ENCODE data around the gene DLG5.
A peak's percentile ranks its signal among the peaks of the same experiment; 100 is the strongest.

The DLG5 gene

DNA sequence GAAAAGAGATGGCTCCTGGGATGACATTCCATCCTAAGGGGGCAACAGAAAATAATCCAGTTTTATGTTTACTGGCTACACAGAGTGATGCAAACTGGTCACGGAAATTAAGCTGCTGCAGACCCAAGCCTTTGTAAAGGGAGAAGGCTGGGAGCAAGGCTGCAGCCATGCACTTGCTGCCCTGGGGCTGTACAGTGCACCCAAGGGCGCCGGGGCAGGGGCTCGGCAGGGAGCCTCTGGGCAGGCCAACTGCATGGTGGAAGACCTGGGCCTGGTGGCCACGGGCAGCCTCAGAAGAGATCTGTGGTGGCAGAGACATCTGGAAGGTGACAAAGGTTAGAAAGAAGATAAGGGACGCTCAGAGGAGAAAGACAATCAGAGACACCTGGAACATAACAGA, 113.8 kb downstream of the DLG5 start:
- no peak overlapping the region for H3K23ac ChIP-seq (ENCODE audit: low read length in 2 of 2)
- no peak for DNase-seq
- H4K91ac ChIP-seq (ENCODE audit: low read length), result no peak overlapping the region
- no peak overlapping the region for H4K8ac ChIP-seq (ENCODE audit: low read length)
- H2BK5ac ChIP-seq (ENCODE audit: low read depth, low read length, poor library complexity, severe bottlenecking), result no peak overlapping the region
- no peak overlapping the region for H3K9ac ChIP-seq (ENCODE audit: low read length)
- H3K9me3 ChIP-seq (ENCODE audit: control insufficient read depth, low read length), result no peaks in the 10 kb centered on the region
- H3K18ac ChIP-seq (ENCODE audit: low read depth in 1 of 2, low read length in 2 of 2), result no peak overlapping the region
- no peak overlapping the region for H2AK5ac ChIP-seq (ENCODE audit: low read length, severe bottlenecking)
- no peak overlapping the region for H3K4me2 ChIP-seq (ENCODE audit: low read length, poor library complexity, severe bottlenecking)
- H2BK120ac ChIP-seq (ENCODE audit: low read depth, low read length), result no peak overlapping the region
- H2BK12ac ChIP-seq (ENCODE audit: low read length in 2 of 2), result no peak overlapping the region
- no peak overlapping the region for H3K4me3 ChIP-seq (ENCODE audit: insufficient read depth in 1 of 2, low read depth in 1 of 2, low read length in 2 of 2)
- no peak overlapping the region for H3K4ac ChIP-seq (ENCODE audit: low read depth in 1 of 2, low read length in 2 of 2)
- WGBS, result 97% methylated on average over 6 of the region's 6 CpGs
- no peak overlapping the region for H3K14ac ChIP-seq (ENCODE audit: low read length in 2 of 2)
- peaks cover 5% of the 10 kb centered on the region for H3K79me1 ChIP-seq (replicated peaks; ENCODE audit: low read length, poor library complexity, severe bottlenecking)
- H3K27ac ChIP-seq (ENCODE audit: low read length, poor library complexity, severe bottlenecking), result no peak overlapping the region
- H3K36me3 ChIP-seq (ENCODE audit: control insufficient read depth in 1 of 2, insufficient read depth in 2 of 2, low read depth in 1 of 2, low read length in 2 of 2), result peaks cover 86 to 94% of the 10 kb centered on the region in 2 experiments
- H3K27me3 ChIP-seq (ENCODE audit: control insufficient read depth in 1 of 2, insufficient read depth in 1 of 2, low read length in 2 of 2), result no peaks in the 10 kb centered on the region
- no peaks in the 10 kb centered on the region for H3K4me1 ChIP-seq (ENCODE audit: control insufficient read depth, insufficient read depth, low read depth, low read length)
- H2BK15ac ChIP-seq (ENCODE audit: low read depth, poor library complexity, severe bottlenecking), result no peak overlapping the region
- H2AFZ ChIP-seq (ENCODE audit: low read depth, low read length), result no peak overlapping the region

DNA sequence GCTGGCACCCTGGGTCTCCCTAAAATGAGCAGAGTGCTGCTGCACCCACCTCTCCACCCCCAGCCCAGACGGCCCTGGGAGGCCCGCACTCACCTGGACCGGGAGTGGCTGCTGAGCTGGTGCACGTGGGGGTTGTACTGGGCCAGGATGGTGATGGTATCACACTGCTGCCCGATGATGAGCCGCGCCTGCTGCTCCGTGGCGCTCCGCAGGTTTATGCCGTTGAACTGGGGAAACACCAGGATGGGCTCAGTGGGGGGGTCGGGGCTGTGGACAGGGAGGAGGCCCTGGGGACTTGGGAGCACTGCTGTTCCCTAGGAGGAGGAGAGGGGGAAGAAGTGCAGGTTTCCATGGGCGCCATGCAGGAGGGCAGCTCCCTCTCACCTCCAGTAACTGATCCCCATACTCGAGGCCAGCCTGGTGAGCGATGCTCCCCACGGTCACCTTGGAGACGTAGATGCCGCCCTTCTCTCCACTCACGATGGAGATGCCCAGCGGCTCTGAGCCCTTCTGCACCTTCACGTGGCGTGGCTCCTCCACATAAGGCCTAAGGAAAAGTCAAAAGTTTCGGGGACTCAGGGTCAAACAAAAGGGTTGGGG, 114.6 kb downstream of the DLG5 start:
- DNase-seq, result no peak
- Histone ChIP-seq H2AK5ac (ENCODE audit: low read length, severe bottlenecking) (no peak overlapping the region), H3K79me1 (replicated peaks; ENCODE audit: low read length, poor library complexity, severe bottlenecking) (peaks cover 5% of the 10 kb centered on the region), H3K4me3 (ENCODE audit: insufficient read depth in 1 of 2, low read depth in 1 of 2, low read length in 2 of 2) (no peak overlapping the region), H3K36me3 (ENCODE audit: control insufficient read depth in 1 of 2, insufficient read depth in 2 of 2, low read depth in 1 of 2, low read length in 2 of 2) (peaks cover 86 to 94% of the 10 kb centered on the region in 2 experiments), H3K27me3 (ENCODE audit: control insufficient read depth in 1 of 2, insufficient read depth in 1 of 2, low read length in 2 of 2) (no peaks in the 10 kb centered on the region), H3K23ac (ENCODE audit: low read length in 2 of 2) (no peak overlapping the region), H3K4me2 (ENCODE audit: low read length, poor library complexity, severe bottlenecking) (no peak overlapping the region), H4K91ac (ENCODE audit: low read length) (no peak overlapping the region), H3K27ac (ENCODE audit: low read length, poor library complexity, severe bottlenecking) (no peak overlapping the region), H4K8ac (ENCODE audit: low read length) (no peak overlapping the region), H2AFZ (ENCODE audit: low read depth, low read length) (no peak overlapping the region), H3K4me1 (ENCODE audit: control insufficient read depth, insufficient read depth, low read depth, low read length) (no peaks in the 10 kb centered on the region), H2BK120ac (ENCODE audit: low read depth, low read length) (no peak overlapping the region), H3K14ac (ENCODE audit: low read length in 2 of 2) (no peak overlapping the region), H2BK12ac (ENCODE audit: low read length in 2 of 2) (no peak overlapping the region), H3K9me3 (ENCODE audit: control insufficient read depth, low read length) (no peaks in the 10 kb centered on the region), H3K4ac (ENCODE audit: low read depth in 1 of 2, low read length in 2 of 2) (no peak overlapping the region), H2BK15ac (ENCODE audit: low read depth, poor library complexity, severe bottlenecking) (no peak overlapping the region), H3K9ac (ENCODE audit: low read length) (no peak overlapping the region), H3K18ac (ENCODE audit: low read depth in 1 of 2, low read length in 2 of 2) (no peak overlapping the region), H2BK5ac (ENCODE audit: low read depth, low read length, poor library complexity, severe bottlenecking) (no peak overlapping the region)
- WGBS, result 96% methylated on average over 23 of the region's 23 CpGs

DNA sequence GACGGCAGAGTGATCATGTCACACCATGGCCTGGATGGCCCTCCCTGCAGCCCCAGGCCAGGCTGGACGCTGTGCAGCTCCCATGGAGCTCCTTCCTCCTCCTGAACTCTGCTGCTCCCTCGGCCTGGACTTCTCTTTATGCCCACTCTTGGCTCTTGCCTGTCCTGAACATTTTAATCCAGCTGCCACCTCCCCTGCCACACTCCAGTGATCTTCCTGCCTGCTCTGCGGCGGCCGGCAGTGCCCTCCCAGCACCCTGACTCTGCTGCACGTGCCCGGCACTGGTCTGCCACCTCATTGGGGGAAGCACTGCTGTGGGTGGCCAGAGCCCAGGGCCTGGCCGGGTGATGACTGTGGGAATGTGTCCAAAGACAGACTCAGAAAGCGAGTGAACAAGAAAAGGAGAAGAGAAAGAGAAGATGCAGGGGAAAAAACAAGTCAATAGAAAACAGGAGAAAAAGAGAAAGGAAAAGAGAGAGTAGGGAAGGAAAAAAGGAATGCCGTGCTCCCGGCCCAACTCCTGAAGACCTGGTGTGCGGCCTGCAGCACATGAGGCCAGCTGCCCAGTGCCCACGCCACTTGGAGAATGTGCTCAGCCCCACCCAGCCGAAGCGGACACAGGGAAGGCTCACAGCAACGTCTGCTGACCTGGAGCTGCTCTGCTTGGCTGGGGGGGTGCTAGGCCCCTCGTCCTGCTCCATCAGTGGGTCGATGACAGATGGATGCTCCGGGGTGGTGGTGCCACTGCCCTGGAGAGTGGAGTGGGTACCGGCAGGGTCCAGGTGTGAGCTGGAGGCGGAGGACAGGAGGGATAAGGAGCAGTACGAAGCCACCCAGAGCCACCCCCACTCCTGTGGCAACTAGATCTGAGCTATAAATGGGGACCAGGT, 115.9 kb downstream of the DLG5 start:
- Histone ChIP-seq H2AFZ (ENCODE audit: low read depth, low read length) (no peak overlapping the region), H3K14ac (ENCODE audit: low read length in 2 of 2) (no peak overlapping the region), H3K27me3 (ENCODE audit: control insufficient read depth in 1 of 2, insufficient read depth in 1 of 2, low read length in 2 of 2) (no peaks in the 10 kb centered on the region), H2BK15ac (ENCODE audit: low read depth, poor library complexity, severe bottlenecking) (no peak overlapping the region), H3K4me3 (ENCODE audit: insufficient read depth in 1 of 2, low read depth in 1 of 2, low read length in 2 of 2) (peak overlapping the region in 1 of 2 experiments; percentile 20), H3K4me1 (ENCODE audit: control insufficient read depth, insufficient read depth, low read depth, low read length) (no peaks in the 10 kb centered on the region), H2BK12ac (ENCODE audit: low read length in 2 of 2) (no peak overlapping the region), H3K36me3 (ENCODE audit: control insufficient read depth in 1 of 2, insufficient read depth in 2 of 2, low read depth in 1 of 2, low read length in 2 of 2) (peaks cover 86 to 94% of the 10 kb centered on the region in 2 experiments), H2AK5ac (ENCODE audit: low read length, severe bottlenecking) (no peak overlapping the region), H3K4ac (ENCODE audit: low read depth in 1 of 2, low read length in 2 of 2) (no peak overlapping the region), H3K79me1 (replicated peaks; ENCODE audit: low read length, poor library complexity, severe bottlenecking) (peaks cover 5% of the 10 kb centered on the region), H3K27ac (ENCODE audit: low read length, poor library complexity, severe bottlenecking) (no peak overlapping the region), H3K18ac (ENCODE audit: low read depth in 1 of 2, low read length in 2 of 2) (no peak overlapping the region), H3K4me2 (ENCODE audit: low read length, poor library complexity, severe bottlenecking) (no peak overlapping the region), H2BK5ac (ENCODE audit: low read depth, low read length, poor library complexity, severe bottlenecking) (no peak overlapping the region), H3K23ac (ENCODE audit: low read length in 2 of 2) (no peak overlapping the region), H4K91ac (ENCODE audit: low read length) (no peak overlapping the region), H3K9me3 (ENCODE audit: control insufficient read depth, low read length) (no peaks in the 10 kb centered on the region), H3K9ac (ENCODE audit: low read length) (no peak overlapping the region), H4K8ac (ENCODE audit: low read length) (no peak overlapping the region), H2BK120ac (ENCODE audit: low read depth, low read length) (no peak overlapping the region)
- DNase-seq, result no peak
- WGBS, result 94% methylated on average over 23 of the region's 23 CpGs

DNA sequence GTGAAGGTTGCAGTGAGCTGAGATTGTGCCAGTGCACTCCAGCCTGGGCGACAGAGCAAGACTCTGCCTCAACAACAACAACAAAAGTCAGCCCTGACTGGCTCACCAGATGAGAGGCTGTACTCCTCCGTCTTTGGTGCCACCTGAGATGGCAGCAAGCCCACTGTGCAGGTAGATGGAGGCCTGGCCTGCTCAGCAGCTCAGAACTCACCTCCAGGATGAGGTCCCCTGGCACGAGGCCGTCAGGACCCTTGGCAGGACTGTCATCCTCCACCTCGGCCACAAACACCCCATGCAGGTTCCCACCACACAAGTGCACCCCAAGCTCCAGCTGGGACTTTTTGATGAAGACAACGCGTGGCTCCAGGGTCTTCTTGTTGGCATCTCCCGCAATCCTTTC, 117.2 kb downstream of the DLG5 start:
- Histone ChIP-seq H3K23ac (ENCODE audit: low read length in 2 of 2) (no peak overlapping the region), H4K91ac (ENCODE audit: low read length) (no peak overlapping the region), H3K4me1 (ENCODE audit: control insufficient read depth, insufficient read depth, low read depth, low read length) (no peaks in the 10 kb centered on the region), H3K27me3 (ENCODE audit: control insufficient read depth in 1 of 2, insufficient read depth in 1 of 2, low read length in 2 of 2) (no peaks in the 10 kb centered on the region), H3K36me3 (ENCODE audit: control insufficient read depth in 1 of 2, insufficient read depth in 2 of 2, low read depth in 1 of 2, low read length in 2 of 2) (peaks cover 89 to 95% of the 10 kb centered on the region in 2 experiments), H3K9me3 (ENCODE audit: control insufficient read depth, low read length) (no peaks in the 10 kb centered on the region), H2BK12ac (ENCODE audit: low read length in 2 of 2) (no peak overlapping the region), H3K4me3 (ENCODE audit: insufficient read depth in 1 of 2, low read depth in 1 of 2, low read length in 2 of 2) (no peak overlapping the region), H2AFZ (ENCODE audit: low read depth, low read length) (no peak overlapping the region), H3K9ac (ENCODE audit: low read length) (no peak overlapping the region), H4K8ac (ENCODE audit: low read length) (no peak overlapping the region), H3K4me2 (ENCODE audit: low read length, poor library complexity, severe bottlenecking) (no peak overlapping the region), H2BK5ac (ENCODE audit: low read depth, low read length, poor library complexity, severe bottlenecking) (no peak overlapping the region), H3K14ac (ENCODE audit: low read length in 2 of 2) (no peak overlapping the region), H3K18ac (ENCODE audit: low read depth in 1 of 2, low read length in 2 of 2) (no peak overlapping the region), H2BK15ac (ENCODE audit: low read depth, poor library complexity, severe bottlenecking) (no peak overlapping the region), H3K27ac (ENCODE audit: low read length, poor library complexity, severe bottlenecking) (no peak overlapping the region), H3K79me1 (replicated peaks; ENCODE audit: low read length, poor library complexity, severe bottlenecking) (peaks cover 5% of the 10 kb centered on the region), H3K4ac (ENCODE audit: low read depth in 1 of 2, low read length in 2 of 2) (no peak overlapping the region), H2BK120ac (ENCODE audit: low read depth, low read length) (no peak overlapping the region), H2AK5ac (ENCODE audit: low read length, severe bottlenecking) (no peak overlapping the region)
- WGBS, result 97% methylated on average over 8 of the region's 8 CpGs
- DNase-seq, result no peak
